GM18526 (cell line): ENCODE results near the gene TSPAN5.

Experiments
- POLR2A ChIP-seq: IDR thresholded peaks from 3 replicates; pipeline ENCODE4 v1.6.1; 2011; ENCODE audit not compliant: insufficient read length; ENCODE audit errors: extremely low read depth

TSPAN5 gene

GRCh38 chr4:98515470-98515809, 143.0 kb downstream of the TSPAN5 start:
- TF ChIP-seq POLR2A, result no peak

GRCh38 chr4:98514741-98515469, 143.5 kb downstream of the TSPAN5 start:
- no peak for TF ChIP-seq POLR2A

- TF ChIP-seq POLR2A, result no peak
These were observed 145.5 kb downstream of the TSPAN5 start for GRCh38 chr4:98512918-98513317.

- no peak for TF ChIP-seq POLR2A
These were observed 147.5 kb downstream of the TSPAN5 start for GRCh38 chr4:98510757-98511517.

- TF ChIP-seq POLR2A, result no peak
These were observed 148.1 kb downstream of the TSPAN5 start for GRCh38 chr4:98510340-98510739.

- TF ChIP-seq POLR2A, result no peak
These were observed 148.7 kb downstream of the TSPAN5 start for GRCh38 chr4:98509721-98510120.

GRCh38 chr4:98508829-98509598, 149.4 kb downstream of the TSPAN5 start:
- no peak for TF ChIP-seq POLR2A

GRCh38 chr4:98508248-98508647, 150.2 kb downstream of the TSPAN5 start:
- TF ChIP-seq POLR2A, result no peak

- no peak for TF ChIP-seq POLR2A
These were observed 151.1 kb downstream of the TSPAN5 start for GRCh38 chr4:98507299-98507698.

GRCh38 chr4:98506462-98507132, 151.8 kb downstream of the TSPAN5 start:
- no peak for TF ChIP-seq POLR2A

GRCh38 chr4:98505992-98506391, 152.4 kb downstream of the TSPAN5 start:
- TF ChIP-seq POLR2A, result no peak

- TF ChIP-seq POLR2A, result no peak
These were observed 154.3 kb downstream of the TSPAN5 start for GRCh38 chr4:98504091-98504490.

- TF ChIP-seq POLR2A, result no peak
These were observed 154.7 kb downstream of the TSPAN5 start for GRCh38 chr4:98503676-98504075.

GRCh38 chr4:98502624-98503023, 155.8 kb downstream of the TSPAN5 start:
- no peak for TF ChIP-seq POLR2A

GRCh38 chr4:98502031-98502430, 156.4 kb downstream of the TSPAN5 start:
- TF ChIP-seq POLR2A, result no peak

- TF ChIP-seq POLR2A, result no peak
These were observed 157.0 kb downstream of the TSPAN5 start for GRCh38 chr4:98501383-98501782.

GRCh38 chr4:98498774-98499173, 159.6 kb downstream of the TSPAN5 start:
- TF ChIP-seq POLR2A, result no peak
